GM10248 (cell line): ENCODE data around the gene ZNF408.

Experiments used
- CTCF ChIA-PET: fragments of 300-600 bp; sonication (Branson Sonifier 250); formaldehyde crosslinking; extraction: SDS; loops from one replicate; lab custom pipeline; 2021; ENCODE audit warnings: antibody characterized with exemption; lab: Yijun Ruan, JAX
- POLR2A ChIA-PET: fragments of 350-650 bp; sonication (Branson Sonifier 250); formaldehyde crosslinking; extraction: SDS; loops from one replicate; lab custom pipeline; 2020; ENCODE audit warnings: antibody characterized with exemption; lab: Yijun Ruan, JAX
- DNase-seq: peaks from one replicate; pipeline ENCODE4 v3.0.0; 2012; ENCODE audit errors: extremely low spot score
- TF ChIP-seq, protein P1 (sequence below): IDR thresholded peaks from 2 replicates; pipeline ENCODE4 v1.5.1; 2012; ENCODE audit warnings: mild to moderate bottlenecking, low read depth; ENCODE audit errors: extremely low read depth, missing control alignments, control extremely low read depth

Gene ZNF408

DNA sequence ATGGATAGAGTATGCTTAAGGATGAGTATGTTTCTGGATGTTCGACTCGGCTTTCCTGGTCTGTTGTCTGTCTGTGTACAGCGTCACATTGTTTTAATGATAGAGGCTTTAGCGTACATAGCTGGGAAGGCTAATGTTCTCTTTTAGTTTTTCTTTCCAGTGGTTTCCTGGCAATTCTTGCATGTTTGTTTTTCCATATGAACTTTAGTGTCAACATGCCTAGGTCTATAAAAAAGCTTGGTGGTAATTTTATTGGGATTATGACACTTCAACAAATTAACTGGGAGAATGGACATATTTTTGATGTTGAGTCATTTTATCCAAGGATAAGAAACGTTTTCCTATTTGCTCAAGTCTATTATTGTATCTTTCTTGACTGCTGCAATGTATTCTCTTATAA, 35.8 kb downstream of the ZNF408 start:
- ChIA-PET CTCF (no interaction called here), POLR2A (interaction anchor here (0.7 kb wide), 1 partner anchor 12 kb away, joined by 4 read pairs; no protein-coding TSS in a partner anchor)
- TF ChIP-seq, protein P1, sequence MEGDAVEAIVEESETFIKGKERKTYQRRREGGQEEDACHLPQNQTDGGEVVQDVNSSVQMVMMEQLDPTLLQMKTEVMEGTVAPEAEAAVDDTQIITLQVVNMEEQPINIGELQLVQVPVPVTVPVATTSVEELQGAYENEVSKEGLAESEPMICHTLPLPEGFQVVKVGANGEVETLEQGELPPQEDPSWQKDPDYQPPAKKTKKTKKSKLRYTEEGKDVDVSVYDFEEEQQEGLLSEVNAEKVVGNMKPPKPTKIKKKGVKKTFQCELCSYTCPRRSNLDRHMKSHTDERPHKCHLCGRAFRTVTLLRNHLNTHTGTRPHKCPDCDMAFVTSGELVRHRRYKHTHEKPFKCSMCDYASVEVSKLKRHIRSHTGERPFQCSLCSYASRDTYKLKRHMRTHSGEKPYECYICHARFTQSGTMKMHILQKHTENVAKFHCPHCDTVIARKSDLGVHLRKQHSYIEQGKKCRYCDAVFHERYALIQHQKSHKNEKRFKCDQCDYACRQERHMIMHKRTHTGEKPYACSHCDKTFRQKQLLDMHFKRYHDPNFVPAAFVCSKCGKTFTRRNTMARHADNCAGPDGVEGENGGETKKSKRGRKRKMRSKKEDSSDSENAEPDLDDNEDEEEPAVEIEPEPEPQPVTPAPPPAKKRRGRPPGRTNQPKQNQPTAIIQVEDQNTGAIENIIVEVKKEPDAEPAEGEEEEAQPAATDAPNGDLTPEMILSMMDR = no peak
- no peak for DNase-seq

DNA sequence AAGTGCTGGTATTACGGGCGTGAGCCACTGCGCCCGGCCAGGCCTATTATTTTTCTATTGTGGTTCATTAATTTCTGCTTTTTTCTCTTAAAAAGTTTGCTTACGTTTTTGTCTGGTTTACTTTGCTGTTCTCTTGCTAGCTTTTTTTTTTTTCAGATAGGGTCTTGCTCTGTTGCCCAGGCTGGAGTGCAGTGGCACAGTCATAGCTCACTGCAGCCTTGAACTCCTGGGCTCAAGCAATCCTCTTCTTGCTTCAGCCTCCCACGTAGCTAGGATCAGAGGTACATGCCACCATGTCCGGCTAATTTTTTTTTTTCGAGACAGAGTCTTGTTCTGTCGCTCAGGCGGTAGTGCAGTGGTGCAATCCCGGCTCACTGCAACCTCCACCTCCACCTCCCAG, 36.9 kb downstream of the ZNF408 start:
- TF ChIP-seq, protein P1 = no peak
- no peak for DNase-seq
- POLR2A ChIA-PET = no interaction called here
- CTCF ChIA-PET = no interaction called here

DNA sequence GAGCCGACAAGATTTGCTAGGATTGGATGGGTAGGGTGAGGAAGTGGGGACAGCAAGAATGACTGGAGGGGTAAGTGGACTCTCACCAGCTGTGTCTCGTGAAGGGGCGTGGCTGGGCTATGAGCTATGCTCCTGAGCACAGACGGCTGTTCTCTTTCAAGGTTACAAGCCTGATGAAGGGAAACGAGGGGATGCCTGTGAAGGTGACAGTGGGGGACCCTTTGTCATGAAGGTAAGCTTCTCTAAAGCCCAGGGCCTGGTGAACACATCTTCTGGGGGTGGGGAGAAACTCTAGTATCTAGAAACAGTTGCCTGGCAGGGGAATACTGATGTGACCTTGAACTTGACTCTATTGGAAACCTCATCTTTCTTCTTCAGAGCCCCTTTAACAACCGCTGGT, 38.1 kb downstream of the ZNF408 start:
- ChIA-PET POLR2A (no interaction called here), CTCF (interaction anchor here (1.0 kb wide), 1 partner anchor 10 kb away, joined by 4 read pairs; no protein-coding TSS in a partner anchor)
- TF ChIP-seq, protein P1 = no peak
- no peak for DNase-seq

GRCh38 chr11:46741600-46742484, 41.0 kb downstream of the ZNF408 start:
- CTCF ChIA-PET = interaction anchor here (0.6 to 1.5 kb wide), 2 partner anchors 9 to 11 kb away, joined by 3 read pairs; no protein-coding TSS in a partner anchor
- no peak for DNase-seq
- POLR2A ChIA-PET = interaction anchor here (0.5 kb wide), 1 partner anchor 32 kb away, joined by 7 read pairs; no protein-coding TSS in a partner anchor
- TF ChIP-seq, protein P1 = no peak

GRCh38 chr11:46743043-46743442, 42.2 kb downstream of the ZNF408 start:
- POLR2A ChIA-PET = no interaction called here

DNA sequence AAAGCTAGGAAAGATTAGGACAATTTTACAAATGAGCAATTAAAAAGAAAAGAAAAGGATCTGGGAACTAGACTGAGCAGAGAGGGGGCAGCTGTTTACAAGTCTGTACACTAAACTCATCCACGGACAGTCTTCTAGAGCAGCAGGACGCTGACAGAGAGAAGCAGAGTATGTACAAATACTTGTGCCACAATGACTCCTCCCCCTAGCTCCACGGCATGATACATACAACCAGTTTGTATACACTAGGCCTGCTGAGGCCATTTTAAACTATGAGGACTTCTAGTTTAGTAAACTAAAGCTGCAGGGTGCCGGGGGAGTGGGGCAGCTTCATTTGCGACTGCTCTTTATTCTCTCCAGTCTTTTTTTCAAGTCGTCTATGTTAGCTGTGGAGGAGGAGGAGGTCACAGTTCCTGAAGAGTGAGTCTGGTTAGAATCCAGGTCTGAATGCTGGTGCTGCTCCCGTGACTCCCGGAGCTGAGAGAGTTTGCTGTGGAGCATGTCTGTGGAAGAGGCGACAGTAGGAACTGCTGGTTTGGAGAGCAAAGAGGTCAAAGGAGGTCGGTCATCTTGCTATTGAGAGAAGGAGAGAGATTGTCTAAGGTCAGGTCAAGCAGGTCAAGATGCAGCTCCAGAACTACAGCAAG, 43.0 kb downstream of the ZNF408 start:
- POLR2A ChIA-PET = no interaction called here
- TF ChIP-seq, protein P1 = no peak
- DNase-seq = no peak
- CTCF ChIA-PET = interaction anchor here (0.9 to 1.5 kb wide), 3 partner anchors 9 to 17 kb away, joined by 4 to 5 read pairs (median 4); no protein-coding TSS in a partner anchor

More at GRCh38 chr11:46743043-46743442, 42.2 kb downstream of the ZNF408 start:
- no peak for DNase-seq
- TF ChIP-seq, protein P1 = no peak
- CTCF ChIA-PET = interaction anchor here (0.9 to 1.5 kb wide), 3 partner anchors 10 to 18 kb away, joined by 4 to 5 read pairs (median 4); no protein-coding TSS in a partner anchor
